Fibroblast of skin of left quadriceps (primary cell): Measurements from ENCODE around the gene TMEM138.
"Not testable (repeated sequence)": the region's sequence is repeated elsewhere in the genome, so short reads cannot be mapped to it uniquely, and the experiment has no call there.

Experiments
- DNase-seq, 2 experiments: peaks; one replicate each; pipeline ENCODE4 v3.0.0-alpha.2; 2013; ENCODE audit warnings: low read depth in 2 of 2

TMEM138 gene

GRCh38 chr11:61364012-61364675 is 2.0 kb downstream of the TMEM138 start:
- DNase-seq = no peak

GRCh38 chr11:61367406-61367805 is 5.2 kb downstream of the TMEM138 start:
- no peak for DNase-seq

GRCh38 chr11:61368646-61369045 is 6.5 kb downstream of the TMEM138 start:
- no peak for DNase-seq

- DNase-seq = no peak
Observed at GRCh38 chr11:61369372-61370348, 7.5 kb downstream of the TMEM138 start.

GRCh38 chr11:61370349-61371005 is 8.3 kb downstream of the TMEM138 start:
- no peak for DNase-seq

GRCh38 chr11:61372659-61373420 is 10.7 kb downstream of the TMEM138 start:
- DNase-seq = no peak

GRCh38 chr11:61375761-61376108 is 13.6 kb downstream of the TMEM138 start:
- no peak for DNase-seq

- DNase-seq = no peak
Observed at GRCh38 chr11:61377461-61378160, 15.4 kb downstream of the TMEM138 start.

- DNase-seq = peak; percentile 98
Observed at GRCh38 chr11:61378713-61379313, 16.6 kb downstream of the TMEM138 start.

- DNase-seq = no peak
Observed at GRCh38 chr11:61380884-61381283, 18.7 kb downstream of the TMEM138 start.

GRCh38 chr11:61383859-61384258 is 21.7 kb downstream of the TMEM138 start:
- not testable (repeated sequence) for DNase-seq

- no peak for DNase-seq
Observed at GRCh38 chr11:61384271-61385242, 22.4 kb downstream of the TMEM138 start.

GRCh38 chr11:61390161-61390560 is 28.0 kb downstream of the TMEM138 start:
- DNase-seq = no peak

GRCh38 chr11:61392981-61393595 is 30.9 kb downstream of the TMEM138 start:
- DNase-seq = no peak

- DNase-seq = no peak
Observed at GRCh38 chr11:61401173-61401572, 39.0 kb downstream of the TMEM138 start.

GRCh38 chr11:61401573-61401972 is 39.4 kb downstream of the TMEM138 start:
- DNase-seq = no peak

GRCh38 chr11:61403658-61404057 is 41.5 kb downstream of the TMEM138 start:
- DNase-seq = no peak

- DNase-seq = no peak
Observed at GRCh38 chr11:61404103-61404502, 41.9 kb downstream of the TMEM138 start.

GRCh38 chr11:61404641-61405040 is 42.5 kb downstream of the TMEM138 start:
- DNase-seq = no peak
